Measurements from ENCODE around the gene CYTH1.
A peak's percentile ranks its signal among the peaks of the same experiment; 100 is the strongest.

GRCh38 chr17:78745407-78746088 lies 36.5 kb downstream of the CYTH1 start:
- TF ChIP-seq CTCF (IDR thresholded peaks at IDR 0.05) = peak; percentile 24 to 66 (median 41)
- TF ChIP-seq POLR2A (IDR thresholded peaks at IDR 0.05) = no peak

Measured in testis (tissue), 2 donors.